Stimulated activated CD4-positive, alpha-beta T cell treated with anti-CD3 and anti-CD28 coated beads, TNF-alpha, amount 100 ng/mL, for 4 hours (primary cell): ENCODE results near the gene HNRNPDL.
A peak's percentile ranks its signal among the peaks of the same experiment; 100 is the strongest.
"Not testable (repeated sequence)": the region's sequence is repeated elsewhere in the genome, so short reads cannot be mapped to it uniquely, and the experiment has no call there.

Experiments used
- DNase-seq, 3 experiments: peaks; one replicate each; pipeline ENCODE4 v3.0.0-alpha.2; 2020; ENCODE audit warnings: low read depth in 3 of 3

Gene HNRNPDL

GRCh38 chr4:82432596-82432995, 2.3 kb upstream of the HNRNPDL start:
- no peak for DNase-seq

- DNase-seq = no peak
These were observed 1.6 kb upstream of the HNRNPDL start for GRCh38 chr4:82431831-82432230.

GRCh38 chr4:82430964-82431745, 893 bp upstream of the HNRNPDL start:
- DNase-seq = peak in 2 of 3 experiments; percentile 12 to 15

GRCh38 chr4:82429728-82430192, 502 bp downstream of the HNRNPDL start:
- DNase-seq = no peak

GRCh38 chr4:82428969-82429727, 1.1 kb downstream of the HNRNPDL start:
- DNase-seq = peak; percentile 85 to 87 (median 87)

DNA sequence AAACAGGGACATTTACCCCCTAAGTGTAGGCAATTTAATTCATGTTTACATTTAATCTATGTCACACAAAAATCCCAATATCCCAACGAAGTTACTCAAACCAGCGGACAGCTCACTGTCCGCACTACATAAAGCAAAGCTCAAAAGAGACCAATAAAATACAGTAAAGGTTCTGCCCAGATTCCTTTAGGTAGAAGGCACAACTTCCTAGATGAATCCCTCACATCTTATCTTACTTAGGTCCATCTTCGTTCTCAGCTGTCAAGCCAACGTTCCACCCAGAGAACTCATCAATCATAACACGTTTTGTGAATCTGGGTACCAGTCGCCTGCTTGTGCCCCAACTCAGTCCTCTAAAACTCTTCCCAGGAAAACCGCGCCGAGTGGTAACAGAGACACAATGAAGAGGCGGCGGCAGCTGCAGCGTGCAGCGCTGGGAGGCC, 1.7 kb downstream of the HNRNPDL start:
- no peak for DNase-seq

DNA sequence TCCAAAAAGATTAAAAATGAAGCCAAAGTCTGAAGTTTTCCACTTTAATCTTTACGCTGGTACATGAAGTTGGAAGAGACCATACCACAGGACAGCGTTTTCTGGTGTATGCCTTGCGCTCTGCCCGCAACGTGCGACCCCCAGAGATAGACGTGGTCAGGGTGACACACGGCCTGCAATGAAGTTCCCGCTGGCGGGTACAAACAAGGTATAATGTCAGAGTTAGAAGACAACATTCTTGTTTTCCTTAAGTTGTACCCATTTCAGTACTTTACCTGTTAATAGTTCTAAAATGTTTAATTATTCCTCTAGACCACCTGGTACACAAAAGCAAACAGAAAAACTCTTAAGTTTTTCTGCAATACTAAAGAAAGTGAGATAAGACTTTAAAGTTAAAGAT, 4.8 kb downstream of the HNRNPDL start:
- no peak for DNase-seq

GRCh38 chr4:82423245-82424054, 6.8 kb downstream of the HNRNPDL start:
- no peak for DNase-seq

GRCh38 chr4:82422616-82423015, 7.6 kb downstream of the HNRNPDL start:
- no peak for DNase-seq

- DNase-seq = no peak
These were observed 8.3 kb downstream of the HNRNPDL start for GRCh38 chr4:82421796-82422560.

- DNase-seq = no peak
These were observed 10.8 kb downstream of the HNRNPDL start for GRCh38 chr4:82419451-82419850.

DNA sequence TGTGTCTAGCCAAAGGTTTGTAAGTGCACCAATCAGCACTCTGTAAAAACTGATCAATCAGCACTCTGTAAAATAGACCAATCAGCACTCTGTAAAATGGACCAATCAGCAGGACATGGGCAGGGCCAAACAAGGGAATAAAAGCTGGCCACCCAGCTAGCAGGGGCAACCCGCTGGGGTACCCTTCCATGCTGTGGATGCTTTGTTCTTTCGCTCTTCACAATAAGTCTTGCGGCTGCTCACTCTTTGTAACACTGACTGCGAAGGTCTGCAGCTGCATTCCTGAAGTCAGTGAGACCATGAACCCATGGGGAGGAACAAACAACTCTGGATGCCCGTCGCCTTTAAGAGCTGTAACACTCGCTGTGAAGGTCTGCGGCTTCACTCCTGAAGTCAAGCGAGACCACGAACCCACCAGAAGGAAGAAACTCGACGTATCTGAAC, 14.3 kb downstream of the HNRNPDL start:
- DNase-seq = no peak

DNA sequence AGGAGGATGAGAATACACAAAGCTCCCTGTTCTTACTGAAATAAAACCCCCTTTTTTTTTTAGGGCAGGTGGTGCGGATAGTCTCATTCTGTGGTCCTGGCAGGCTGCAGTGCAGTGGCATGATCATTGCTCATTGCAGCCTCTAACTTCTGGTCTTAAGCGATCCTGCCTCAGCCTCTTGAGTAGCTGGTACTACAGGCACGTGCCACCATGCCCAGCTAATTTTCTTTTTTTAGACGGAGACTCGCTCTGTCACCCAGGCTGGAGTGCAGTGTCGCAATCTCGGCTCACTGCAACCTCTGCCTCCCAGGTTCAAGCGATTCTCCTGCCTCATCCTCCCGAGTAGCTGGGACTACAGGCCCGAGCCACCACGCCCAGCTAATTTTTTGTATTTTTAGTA, 15.2 kb downstream of the HNRNPDL start:
- not testable (repeated sequence) for DNase-seq

DNA sequence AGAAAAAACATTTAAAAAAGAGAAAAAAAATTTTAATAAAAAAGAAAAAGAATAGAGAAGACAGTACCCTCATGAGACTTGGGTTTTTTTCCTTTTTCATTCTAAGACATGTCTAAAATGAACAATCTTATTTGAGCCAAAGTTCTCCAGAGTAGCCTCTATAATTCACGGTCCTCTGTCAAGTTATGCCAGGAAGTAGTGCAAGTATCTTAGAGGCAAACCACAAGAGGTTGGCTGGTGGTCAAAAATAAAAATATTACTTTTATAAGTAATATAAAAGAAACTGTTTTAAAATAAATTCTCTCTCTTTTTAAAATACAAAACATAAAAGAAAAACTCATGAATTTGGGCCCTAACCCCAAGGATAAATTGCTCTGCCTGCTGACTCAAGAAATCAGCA, 26.5 kb downstream of the HNRNPDL start:
- DNase-seq = no peak

GRCh38 chr4:82402196-82402775, 28.0 kb downstream of the HNRNPDL start:
- DNase-seq = no peak

GRCh38 chr4:82401600-82401999, 28.7 kb downstream of the HNRNPDL start:
- DNase-seq = no peak

GRCh38 chr4:82398263-82398662, 32.0 kb downstream of the HNRNPDL start:
- DNase-seq = no peak

GRCh38 chr4:82397527-82397926, 32.7 kb downstream of the HNRNPDL start:
- DNase-seq = no peak

- no peak for DNase-seq
These were observed 35.4 kb downstream of the HNRNPDL start for GRCh38 chr4:82394896-82395295.

GRCh38 chr4:82390061-82390460, 40.2 kb downstream of the HNRNPDL start:
- DNase-seq = not testable (repeated sequence)

GRCh38 chr4:82388405-82388804, 41.9 kb downstream of the HNRNPDL start:
- DNase-seq = no peak
